Measurements from ENCODE around the gene PTPRZ1.

DNA sequence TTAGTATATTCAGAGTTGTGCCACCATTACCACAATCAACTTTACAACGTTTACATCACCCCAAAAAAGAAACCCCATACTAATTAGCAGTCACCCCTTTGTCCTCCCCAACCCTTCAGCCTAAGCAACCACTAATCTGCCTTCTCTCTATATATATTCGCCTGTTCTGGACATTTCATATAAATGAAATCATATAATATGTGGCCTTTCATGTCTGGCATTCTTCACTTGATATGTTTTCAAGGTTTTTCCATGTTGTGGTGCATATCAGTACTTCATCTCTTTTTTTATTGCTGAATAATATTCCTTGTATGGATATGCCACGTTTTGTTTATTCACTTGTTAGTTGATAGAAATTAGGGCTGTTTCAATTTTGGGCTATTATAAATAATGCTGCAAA, 200.7 kb downstream of the PTPRZ1 start:
- no peak for TF ChIP-seq POLR2A (IDR thresholded peaks at IDR 0.05)
- TF ChIP-seq, protein P1, sequence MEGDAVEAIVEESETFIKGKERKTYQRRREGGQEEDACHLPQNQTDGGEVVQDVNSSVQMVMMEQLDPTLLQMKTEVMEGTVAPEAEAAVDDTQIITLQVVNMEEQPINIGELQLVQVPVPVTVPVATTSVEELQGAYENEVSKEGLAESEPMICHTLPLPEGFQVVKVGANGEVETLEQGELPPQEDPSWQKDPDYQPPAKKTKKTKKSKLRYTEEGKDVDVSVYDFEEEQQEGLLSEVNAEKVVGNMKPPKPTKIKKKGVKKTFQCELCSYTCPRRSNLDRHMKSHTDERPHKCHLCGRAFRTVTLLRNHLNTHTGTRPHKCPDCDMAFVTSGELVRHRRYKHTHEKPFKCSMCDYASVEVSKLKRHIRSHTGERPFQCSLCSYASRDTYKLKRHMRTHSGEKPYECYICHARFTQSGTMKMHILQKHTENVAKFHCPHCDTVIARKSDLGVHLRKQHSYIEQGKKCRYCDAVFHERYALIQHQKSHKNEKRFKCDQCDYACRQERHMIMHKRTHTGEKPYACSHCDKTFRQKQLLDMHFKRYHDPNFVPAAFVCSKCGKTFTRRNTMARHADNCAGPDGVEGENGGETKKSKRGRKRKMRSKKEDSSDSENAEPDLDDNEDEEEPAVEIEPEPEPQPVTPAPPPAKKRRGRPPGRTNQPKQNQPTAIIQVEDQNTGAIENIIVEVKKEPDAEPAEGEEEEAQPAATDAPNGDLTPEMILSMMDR (IDR thresholded peaks at IDR 0.05), result no peak
- TF ChIP-seq POLR2AphosphoS5 (IDR thresholded peaks at IDR 0.05; ENCODE audit: insufficient read depth in 1 of 2, low read depth in 1 of 2), result no peak

Measured in vagina (tissue), 2 donors.